ENCODE results near the gene ZMIZ1. TPM values are rescaled to one million over a fixed set of nuclear protein-coding genes. Genes with fewer than 3 reads are reported as not detected.

ZMIZ1 gene
- total RNA-seq, 4 donors from 2014 or later: 18.7 to 188 (median 36.7) TPM

- no peaks in the 10 kb centered on the region for H3K9me3 ChIP-seq
- no peak for DNase-seq
- H3K4me1 ChIP-seq: peaks cover 7 to 55% of the 10 kb centered on the region in 2 donors
- TF ChIP-seq POLR2A (IDR thresholded peaks at IDR 0.05) (no peak), CTCF (IDR thresholded peaks at IDR 0.05) (no peak)
- H3K4me3 ChIP-seq: no peak overlapping the region
- peak overlapping the region; percentile 77 to 86 for H3K27ac ChIP-seq
- no peaks in the 10 kb centered on the region for H3K36me3 ChIP-seq
- H3K27me3 ChIP-seq: no peaks in the 10 kb centered on the region
- intact Hi-C loops (cut with DNase I; ENCODE audit: low total_unique reads): no loop called here
Observed at GRCh38 chr10:79245539-79246208, 176.9 kb downstream of the ZMIZ1 start.

- peaks cover 7 to 55% of the 10 kb centered on the region in 2 donors for H3K4me1 ChIP-seq
- no peaks in the 10 kb centered on the region for H3K36me3 ChIP-seq
- intact Hi-C loops (cut with DNase I; ENCODE audit: low total_unique reads): no loop called here
- H3K4me3 ChIP-seq: no peak overlapping the region
- H3K27me3 ChIP-seq: no peaks in the 10 kb centered on the region
- peak; percentile 58 to 65 for DNase-seq
- no peaks in the 10 kb centered on the region for H3K9me3 ChIP-seq
- TF ChIP-seq POLR2A (IDR thresholded peaks at IDR 0.05) (no peak), CTCF (IDR thresholded peaks at IDR 0.05) (no peak)
- peak overlapping the region; percentile 77 to 86 for H3K27ac ChIP-seq
Observed at GRCh38 chr10:79246209-79246581, 177.4 kb downstream of the ZMIZ1 start.

- DNase-seq: peak; percentile 72 to 75
- H3K27ac ChIP-seq: peak overlapping the region; percentile 77 to 86
- intact Hi-C loops (cut with DNase I; ENCODE audit: low total_unique reads): no loop called here
- H3K9me3 ChIP-seq: no peaks in the 10 kb centered on the region
- H3K36me3 ChIP-seq: no peaks in the 10 kb centered on the region
- peaks cover 7 to 56% of the 10 kb centered on the region in 2 donors for H3K4me1 ChIP-seq
- TF ChIP-seq CTCF (IDR thresholded peaks at IDR 0.05) (peak in 2 of 4 experiments; percentile 10 to 13), POLR2A (IDR thresholded peaks at IDR 0.05) (no peak)
- no peaks in the 10 kb centered on the region for H3K27me3 ChIP-seq
- H3K4me3 ChIP-seq: no peak overlapping the region
Observed at GRCh38 chr10:79246606-79247275, 178.0 kb downstream of the ZMIZ1 start.

GRCh38 chr10:79247373-79248137 is 178.8 kb downstream of the ZMIZ1 start:
- H3K4me1 ChIP-seq: peaks cover 7 to 55% of the 10 kb centered on the region in 2 donors

More at GRCh38 chr10:79247373-79248137, 178.8 kb downstream of the ZMIZ1 start:
- no peaks in the 10 kb centered on the region for H3K36me3 ChIP-seq
- TF ChIP-seq CTCF (IDR thresholded peaks at IDR 0.05) (no peak), POLR2A (IDR thresholded peaks at IDR 0.05) (no peak)
- H3K4me3 ChIP-seq: no peak overlapping the region
- peak overlapping the region; percentile 77 to 86 for H3K27ac ChIP-seq
- intact Hi-C loops (cut with DNase I; ENCODE audit: low total_unique reads): no loop called here
- no peak for DNase-seq
- no peaks in the 10 kb centered on the region for H3K9me3 ChIP-seq
- H3K27me3 ChIP-seq: no peaks in the 10 kb centered on the region
